Activated T-cell treated with anti-CD3 and anti-CD28 coated beads for 1 hour (primary cell): Measurements from ENCODE around the gene NDUFA6.
A peak's percentile ranks its signal among the peaks of the same experiment; 100 is the strongest.
"Not testable (repeated sequence)": the region's sequence is repeated elsewhere in the genome, so short reads cannot be mapped to it uniquely, and the experiment has no call there.

Experiments
- DNase-seq: peaks from one replicate; pipeline ENCODE4 v3.0.0-alpha.2; 2020; ENCODE audit warnings: low read depth

Gene NDUFA6

GRCh38 chr22:42090596-42091454 is at the start of gene NDUFA6:
NDUFA6 (minus strand) TSS chr22:42090772; CDS start chr22:42090744, 28 bp downstream.
- peak; percentile 94 for DNase-seq

- DNase-seq = not testable (repeated sequence)
Measured at GRCh38 chr22:42140153-42140552, 49.6 kb upstream of the NDUFA6 start.

GRCh38 chr22:42139508-42139907 is 48.9 kb upstream of the NDUFA6 start:
- DNase-seq = not testable (repeated sequence)

- no peak for DNase-seq
Measured at GRCh38 chr22:42138972-42139371, 48.4 kb upstream of the NDUFA6 start.

GRCh38 chr22:42138122-42138770 is 47.7 kb upstream of the NDUFA6 start:
- DNase-seq = no peak

GRCh38 chr22:42135688-42136087 is 45.1 kb upstream of the NDUFA6 start:
- not testable (repeated sequence) for DNase-seq

- DNase-seq = no peak
Measured at GRCh38 chr22:42134100-42135020, 43.8 kb upstream of the NDUFA6 start.

GRCh38 chr22:42132457-42132856 is 41.9 kb upstream of the NDUFA6 start:
- DNase-seq = no peak

- no peak for DNase-seq
Measured at GRCh38 chr22:42131562-42131961, 41.0 kb upstream of the NDUFA6 start.

- not testable (repeated sequence) for DNase-seq
Measured at GRCh38 chr22:42130639-42131431, 40.3 kb upstream of the NDUFA6 start, which contains the start of gene CYP2D6. CYP2D6 (minus strand) TSS chr22:42130810; CDS start chr22:42130791, 19 bp downstream.

GRCh38 chr22:42130182-42130581 is 39.6 kb upstream of the NDUFA6 start:
- DNase-seq = not testable (repeated sequence)

- DNase-seq = not testable (repeated sequence)
Measured at GRCh38 chr22:42128776-42129694, 38.5 kb upstream of the NDUFA6 start.

- not testable (repeated sequence) for DNase-seq
Measured at GRCh38 chr22:42128007-42128406, 37.4 kb upstream of the NDUFA6 start.

GRCh38 chr22:42127606-42128005 is 37.0 kb upstream of the NDUFA6 start:
- no peak for DNase-seq

- DNase-seq = not testable (repeated sequence)
Measured at GRCh38 chr22:42123529-42123928, 33.0 kb upstream of the NDUFA6 start.

- DNase-seq = not testable (repeated sequence)
Measured at GRCh38 chr22:42120231-42121021, 29.9 kb upstream of the NDUFA6 start.

GRCh38 chr22:42116848-42117424 is 26.4 kb upstream of the NDUFA6 start:
- DNase-seq = no peak

- not testable (repeated sequence) for DNase-seq
Measured at GRCh38 chr22:42115420-42115830, 24.9 kb upstream of the NDUFA6 start.

- DNase-seq = no peak
Measured at GRCh38 chr22:42114721-42115120, 24.1 kb upstream of the NDUFA6 start.
